IMR-90 (cell line): ENCODE results near the gene INPP4A. TPM values are rescaled to one million over a fixed set of nuclear protein-coding genes. Genes with fewer than 3 reads are reported as not detected.

Experiments
- ATAC-seq: fragments of 200-7000 bp; cut with Tn5 transposase; 2 replicates; pipeline ENCODE4 v1.9.1; 2020; ENCODE audit warnings: low read depth, mild to moderate bottlenecking, moderate library complexity
- BruUV-seq: library from RNA; stranded (reverse); fragments of 400-500 nt; replicated peaks from 2 replicates; lab custom pipeline; 2021; lab: Mats Ljungman, UMichigan
- CTCF ChIA-PET: fragments of 300-600 bp; formaldehyde crosslinking; extraction: SDS; loops from one replicate; lab custom pipeline; 2021; ENCODE audit warnings: antibody characterized with exemption; lab: Yijun Ruan, JAX
- POLR2A ChIA-PET: fragments of 300-600 bp; sonication (Branson Sonifier 250); formaldehyde crosslinking; loops from one replicate; lab custom pipeline; 2022; ENCODE audit warnings: antibody characterized with exemption; ENCODE audit not compliant: unreplicated experiment; lab: Charles Lee
- DNase-seq: peaks from one replicate; pipeline ENCODE4 v3.0.0; 2013
- H2AFZ ChIP-seq: replicated peaks from 2 replicates; pipeline ENCODE3; 2013; ENCODE audit warnings: low read length, mild to moderate bottlenecking; ENCODE audit not compliant: poor library complexity
- H2AK5ac ChIP-seq: 2 replicates; pipeline ENCODE4 v1.6.1; 2013; ENCODE audit warnings: low read depth, low read length, inconsistent platforms
- H2AK9ac ChIP-seq: replicated peaks from 2 replicates; pipeline ENCODE3; 2013; ENCODE audit warnings: mild to moderate bottlenecking, low read depth, low read length, moderate library complexity; ENCODE audit not compliant: poor library complexity
- H2BK120ac ChIP-seq: 2 replicates; pipeline ENCODE4 v1.6.1; 2013; ENCODE audit warnings: low read depth, low read length, inconsistent platforms
- H2BK15ac ChIP-seq: 3 replicates; pipeline ENCODE4 v1.6.1; 2013; ENCODE audit warnings: low read depth, low read length, inconsistent platforms
- H2BK20ac ChIP-seq: 2 replicates; pipeline ENCODE4 v1.6.1; 2013; ENCODE audit warnings: low read depth, mild to moderate bottlenecking, inconsistent platforms, low read length, moderate library complexity
- H2BK5ac ChIP-seq: 2 replicates; pipeline ENCODE4 v1.6.1; 2013; ENCODE audit warnings: mild to moderate bottlenecking, low read depth, low read length, inconsistent platforms; ENCODE audit not compliant: poor library complexity, severe bottlenecking
- H3K14ac ChIP-seq: replicated peaks from 2 replicates; pipeline ENCODE4 v1.6.1; 2013; ENCODE audit warnings: low read depth, low read length, inconsistent platforms
- H3K18ac ChIP-seq: 2 replicates; pipeline ENCODE4 v1.6.1; 2013; ENCODE audit warnings: low read depth, low read length, control low read depth
- H3K23ac ChIP-seq: 2 replicates; pipeline ENCODE4 v1.6.1; 2013; ENCODE audit warnings: low read depth, low read length, inconsistent platforms
- H3K27ac ChIP-seq: 2 replicates; pipeline ENCODE4 v1.5.1; 2013; ENCODE audit warnings: mild to moderate bottlenecking, control low read depth, low read length; ENCODE audit not compliant: insufficient read depth
- H3K27me3 ChIP-seq: 2 replicates; pipeline ENCODE4 v1.6.1; 2013; ENCODE audit warnings: low read length; ENCODE audit not compliant: control insufficient read depth, insufficient read depth
- H3K36me3 ChIP-seq: 2 replicates; pipeline ENCODE4 v1.6.1; 2013; ENCODE audit warnings: low read length, mixed read lengths; ENCODE audit not compliant: control insufficient read depth, insufficient read depth
- H3K4ac ChIP-seq: 2 replicates; pipeline ENCODE4 v1.6.1; 2013; ENCODE audit warnings: low read depth, low read length, inconsistent platforms
- H3K4me1 ChIP-seq: 2 replicates; pipeline ENCODE4 v1.6.1; 2013; ENCODE audit warnings: low read length, mixed read lengths; ENCODE audit not compliant: control insufficient read depth, insufficient read depth
- H3K4me2 ChIP-seq: 2 replicates; pipeline ENCODE4 v1.6.1; 2013; ENCODE audit warnings: low read depth, mild to moderate bottlenecking, control low read depth, low read length, moderate library complexity
- H3K4me3 ChIP-seq: 2 replicates; pipeline ENCODE4 v1.5.1; 2013; ENCODE audit warnings: low read depth, mild to moderate bottlenecking, control low read depth, low read length, moderate library complexity; ENCODE audit not compliant: insufficient read depth
- H3K56ac ChIP-seq: 2 replicates; pipeline ENCODE4 v1.6.1; 2013; ENCODE audit warnings: low read length, inconsistent platforms; ENCODE audit not compliant: insufficient read depth; ENCODE audit errors: extremely low read depth
- H3K79me1 ChIP-seq, 2 experiments: 2 replicates each; pipeline ENCODE4 v1.6.1; 2013; ENCODE audit warnings: low read length in 2 of 2, inconsistent platforms in 1 of 2, low read depth in 1 of 2
- H3K9ac ChIP-seq: 2 replicates; pipeline ENCODE4 v1.6.1; 2013; ENCODE audit warnings: low read depth, low read length, control low read depth
- H3K9me1 ChIP-seq: 2 replicates; pipeline ENCODE4 v1.6.1; 2013; ENCODE audit warnings: low read length, inconsistent platforms; ENCODE audit not compliant: insufficient read depth
- H3K9me3 ChIP-seq: 2 replicates; pipeline ENCODE4 v1.6.1; 2013; ENCODE audit warnings: low read length; ENCODE audit not compliant: control insufficient read depth, insufficient read depth
- H4K20me1 ChIP-seq: 2 replicates; pipeline ENCODE4 v1.6.1; 2013; ENCODE audit warnings: low read length, inconsistent platforms; ENCODE audit not compliant: insufficient read depth
- H4K5ac ChIP-seq: 2 replicates; pipeline ENCODE4 v1.6.1; 2013; ENCODE audit warnings: mild to moderate bottlenecking, low read depth, low read length, control low read depth
- H4K8ac ChIP-seq, 2 experiments: 2 replicates each; pipeline ENCODE4 v1.6.1; 2013; ENCODE audit warnings: low read depth in 2 of 2, low read length in 2 of 2, control low read depth in 1 of 2, inconsistent platforms in 1 of 2
- H4K91ac ChIP-seq: 2 replicates; pipeline ENCODE4 v1.6.1; 2013; ENCODE audit warnings: low read depth, low read length, inconsistent platforms; ENCODE audit not compliant: insufficient read depth
- MAZ ChIP-seq: IDR thresholded peaks from 2 replicates; pipeline ENCODE4 v1.6.1; 2012; ENCODE audit warnings: low read depth, mild to moderate bottlenecking, low read length, improper control_type of control experiment, moderate library complexity, borderline replicate concordance
- RAD21 ChIP-seq: IDR thresholded peaks from 2 replicates; pipeline ENCODE4 v1.6.1; 2012; ENCODE audit warnings: low read length, improper control_type of control experiment
- WGBS, 2 experiments: methylation state at CpG; one replicate each; pipeline versions ENCODE4 v1.1.5 to v1.1.7; 2013; ENCODE audit warnings: missing lambda C conversion rate in 2 of 2; ENCODE audit not compliant: insufficient read length in 1 of 2; ENCODE audit errors: extremely low coverage in 2 of 2; 5-methylcytosine and 5-hydroxymethylcytosine counted together
- dilution Hi-C: fragments of 300-500 bp; cut with HindIII; formaldehyde crosslinking; loops from one replicate; pipeline ENCODE4 v1.14.3; 2018; ENCODE audit warnings: low sequenced_read_pairs; ENCODE audit not compliant: unreplicated experiment
- in situ Hi-C: fragments of 300-500 bp; cut with MboI; formaldehyde crosslinking; loops from 3 replicates; pipeline ENCODE4 v1.14.3; 2019; ENCODE audit warnings: low sequenced_read_pairs, inconsistent platforms, mixed read lengths
- intact Hi-C: fragments of 100-400 bp; cut with micrococcal nuclease; formaldehyde crosslinking; loops from 2 replicates; pipeline ENCODE4 v1.10.0; 2022
- polyA plus RNA-seq, 3 experiments: library from polyadenylated mRNA; depleted of rRNA; stranded (reverse); fragments of >200 nt; gene quantifications; 2 replicates each; pipeline ENCODE4 v1.2.3, GENCODE V29; 2012; ENCODE audit warnings: low replicate concordance in 1 of 3
- total RNA-seq: library from RNA; depleted of rRNA; stranded (reverse); fragments of >200 nt; gene quantifications from 2 replicates; pipeline ENCODE4 v1.2.3, GENCODE V29; 2012

The INPP4A gene
- total and polyA plus RNA-seq, 2 of the 4 experiments (the other 2 are of a cell fraction) = 14.5 to 27.1 TPM

DNA sequence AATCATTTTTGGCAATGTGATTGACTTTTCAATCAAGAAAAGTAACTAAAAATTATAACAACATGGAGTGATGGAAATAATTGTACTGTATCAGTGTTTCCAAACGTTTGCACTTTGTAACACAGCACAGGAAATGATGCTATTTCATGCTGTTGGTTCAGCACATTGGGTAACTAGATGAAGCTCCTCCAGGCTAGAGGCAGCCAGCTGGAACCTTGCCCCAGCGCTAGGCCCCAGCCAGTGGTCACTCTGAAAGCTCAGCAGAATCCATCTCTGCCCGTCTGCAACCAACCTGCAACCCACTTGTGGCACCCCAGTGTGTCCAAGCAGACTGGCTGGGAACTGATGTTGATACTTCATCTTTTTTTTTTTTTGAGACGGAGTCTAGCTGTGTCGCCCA lies 179.0 kb downstream of the INPP4A start:
- Histone ChIP-seq H3K4me3 (no peak overlapping the region), H2AK9ac (no peak overlapping the region), H4K20me1 (no peaks in the 10 kb centered on the region), H3K36me3 (no peaks in the 10 kb centered on the region), H3K56ac (no peak overlapping the region), H3K4me1 (no peaks in the 10 kb centered on the region), H3K23ac (no peak overlapping the region), H2BK20ac (no peak overlapping the region), H4K5ac (no peak overlapping the region), H2BK15ac (no peak overlapping the region), H2AK5ac (no peak overlapping the region), H3K79me1 (no peaks in the 10 kb centered on the region), H4K8ac (no peak overlapping the region), H3K4ac (no peak overlapping the region), H3K9me1 (no peaks in the 10 kb centered on the region), H3K9ac (no peak overlapping the region), H2AFZ (peak overlapping the region; percentile 32), H3K14ac (no peak overlapping the region), H2BK5ac (no peak overlapping the region), H2BK120ac (no peak overlapping the region), H3K18ac (no peak overlapping the region), H3K4me2 (no peak overlapping the region), H3K27me3 (peaks cover under 1% of the 10 kb centered on the region), H3K9me3 (no peaks in the 10 kb centered on the region), H4K91ac (no peak overlapping the region), H3K27ac (no peak overlapping the region)
- ATAC-seq = no peak
- 60% methylated on average over 1 of the region's 5 CpGs; no CpG with 5 or more reads in 1 of the 2 experiments for WGBS, 2 experiments
- CTCF ChIA-PET = no interaction called here
- in situ Hi-C loops (no loop called here), intact Hi-C loops (loop anchor here (2.0 kb wide), 1 partner anchor 15 kb away; no protein-coding TSS in a partner anchor), dilution Hi-C loops (no loop called here)
- no TSS peak for BruUV-seq
- POLR2A ChIA-PET = no interaction called here
- no peak for TF ChIP-seq RAD21
- no peak for TF ChIP-seq MAZ
- peak; percentile 37 for DNase-seq
